ENCODE results near the gene PURA. TPM values are rescaled to one million over a fixed set of nuclear protein-coding genes. Genes with fewer than 3 reads are reported as not detected.

The PURA gene
- total and polyA plus RNA-seq, 2 of the 13 experiments (the other 11 are each of a cell fraction or from before 2014, with no cell fraction given) = 2.0 to 5.0 TPM

DNA sequence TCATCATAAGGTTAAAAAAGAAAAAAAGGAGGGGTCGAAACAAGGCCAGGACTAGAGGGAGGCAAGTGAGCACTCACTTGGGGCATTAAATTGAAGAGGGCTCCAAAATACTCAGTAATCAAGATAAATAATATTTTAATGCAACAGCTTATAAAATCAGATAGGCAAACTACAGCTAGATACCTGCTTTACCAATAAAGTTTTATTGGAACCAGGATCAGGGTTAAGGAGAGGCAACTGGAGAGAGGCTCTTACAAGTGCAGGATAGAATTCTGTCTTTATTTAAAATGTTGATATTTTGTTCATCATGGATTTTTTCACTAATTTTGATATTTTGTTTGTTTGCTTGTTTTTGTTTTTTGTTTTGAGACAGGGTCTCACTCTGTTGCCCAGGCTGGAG is 30.3 kb upstream of the PURA start:
- Histone ChIP-seq H3K36me3 (replicated peaks in 1 of 2; ENCODE audit: control insufficient read depth in 1 of 2, insufficient read depth in 2 of 2, low read length in 2 of 2) (no peaks in the 10 kb centered on the region), H2AFZ (ENCODE audit: low read length) (no peak overlapping the region), H3K9me3 (ENCODE audit: low read length) (no peaks in the 10 kb centered on the region), H4K20me1 (ENCODE audit: insufficient read depth, low read length) (no peaks in the 10 kb centered on the region), H3K4me3 (replicated peaks in 1 of 3; ENCODE audit: insufficient read depth in 1 of 3, low read depth in 2 of 3, low read length in 3 of 3) (no peak overlapping the region), H3K4me1 (ENCODE audit: insufficient read depth, low read length) (no peaks in the 10 kb centered on the region), H3K27me3 (ENCODE audit: control insufficient read depth in 1 of 2, insufficient read depth in 2 of 2, low read length in 2 of 2) (peaks cover 0 to 4% of the 10 kb centered on the region in 2 experiments; a peak in 1 of 5 replicates), H3K9ac (ENCODE audit: insufficient read depth, low read depth, low read length) (no peak overlapping the region), H3K4me2 (ENCODE audit: low read depth, low read length) (no peak overlapping the region), H3K27ac (ENCODE audit: extremely low read length, insufficient read depth, low read length) (no peak overlapping the region), H3K79me2 (ENCODE audit: insufficient read depth, low read length) (no peaks in the 10 kb centered on the region)
- POLR2A ChIA-PET = no interaction called here
- ATAC-seq (no peak), FAIRE-seq (no peak), DNase-seq (ENCODE audit: low spot score) (no peak)
- TF ChIP-seq ZNF3 (CRISPR knock-in tag; IDR thresholded peaks at IDR 0.05) (no peak), SMAD9 (CRISPR knock-in tag; IDR thresholded peaks at IDR 0.05) (no peak)
- 23% methylated on average over 1 of the region's 1 CpG for WGBS (ENCODE audit: low lambda C conversion rate)
- in situ Hi-C loops (cut with HindIII; ENCODE audit: extremely low pct_ligation_motif_present, low pct_unique_long_range_greater_than_20kb) = no loop called here
- intact Hi-C loops (cut with micrococcal nuclease; ENCODE audit: unreplicated experiment) = no loop called here
- BruUV-seq (replicated peaks) = no TSS peak
- CTCF ChIA-PET (ENCODE audit: low intra/inter-chr PET ratio, low total read pairs) = no interaction called here

DNA sequence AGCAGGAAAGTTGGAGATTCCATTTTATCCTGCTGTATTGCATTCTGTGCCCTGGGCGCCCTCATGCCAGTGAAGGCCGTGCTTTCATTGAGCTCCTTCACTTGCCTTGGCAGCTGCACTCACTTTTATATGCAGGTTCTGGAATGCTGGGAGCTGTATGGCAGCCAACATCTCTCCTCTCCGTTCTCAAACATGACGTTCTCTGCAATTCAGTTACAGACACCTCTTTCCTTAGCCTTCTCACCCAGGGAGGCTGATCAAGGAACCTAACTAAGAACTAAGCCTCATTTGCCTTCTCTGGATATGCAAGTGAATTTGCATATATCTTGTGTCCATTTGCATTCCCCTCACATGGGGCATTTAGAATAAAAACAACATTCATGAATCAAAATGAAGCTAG is 29.4 kb upstream of the PURA start:
- Histone ChIP-seq H3K4me2 (ENCODE audit: low read depth, low read length) (no peak overlapping the region), H4K20me1 (ENCODE audit: insufficient read depth, low read length) (no peaks in the 10 kb centered on the region), H3K36me3 (replicated peaks in 1 of 2; ENCODE audit: control insufficient read depth in 1 of 2, insufficient read depth in 2 of 2, low read length in 2 of 2) (no peaks in the 10 kb centered on the region), H3K4me1 (ENCODE audit: insufficient read depth, low read length) (no peaks in the 10 kb centered on the region), H3K27ac (ENCODE audit: extremely low read length, insufficient read depth, low read length) (no peak overlapping the region), H3K27me3 (ENCODE audit: control insufficient read depth in 1 of 2, insufficient read depth in 2 of 2, low read length in 2 of 2) (peaks cover 0 to 4% of the 10 kb centered on the region in 2 experiments; a peak in 1 of 5 replicates), H3K9me3 (ENCODE audit: low read length) (peaks cover under 1% of the 10 kb centered on the region; the same call in 1 of the 2 replicates), H3K9ac (ENCODE audit: insufficient read depth, low read depth, low read length) (no peak overlapping the region), H2AFZ (ENCODE audit: low read length) (no peak overlapping the region), H3K79me2 (ENCODE audit: insufficient read depth, low read length) (no peaks in the 10 kb centered on the region), H3K4me3 (replicated peaks in 1 of 3; ENCODE audit: insufficient read depth in 1 of 3, low read depth in 2 of 3, low read length in 3 of 3) (no peak overlapping the region)
- CTCF ChIA-PET (ENCODE audit: low intra/inter-chr PET ratio, low total read pairs) = no interaction called here
- FAIRE-seq = no peak
- WGBS (ENCODE audit: low lambda C conversion rate) = 35% methylated on average over 4 of the region's 4 CpGs
- POLR2A ChIA-PET = no interaction called here
- BruUV-seq (replicated peaks) = no TSS peak
- ATAC-seq = no peak
- TF ChIP-seq ZNF777 (CRISPR knock-in tag; IDR thresholded peaks at IDR 0.05) (no peak), RELA (CRISPR knock-in tag; IDR thresholded peaks at IDR 0.05) (no peak), SKI (IDR thresholded peaks at IDR 0.05; ENCODE audit: partially characterized antibody) (no peak), SIX1 (CRISPR knock-in tag; IDR thresholded peaks at IDR 0.05; ENCODE audit: borderline replicate concordance) (no peak), PCBP1 (IDR thresholded peaks at IDR 0.05; ENCODE audit: borderline replicate concordance, low read depth, low read length) (no peak), HNRNPLL (IDR thresholded peaks at IDR 0.05; ENCODE audit: low read depth, low read length, poor library complexity, severe bottlenecking) (no peak), JARID2 (CRISPR knock-in tag; IDR thresholded peaks at IDR 0.05; ENCODE audit: insufficient replicate concordance) (no peak), PHF20 (CRISPR knock-in tag; IDR thresholded peaks at IDR 0.05) (no peak), PBX3 (CRISPR knock-in tag; IDR thresholded peaks at IDR 0.05; ENCODE audit: borderline replicate concordance) (no peak), MAF1 (CRISPR knock-in tag; IDR thresholded peaks at IDR 0.05; ENCODE audit: borderline replicate concordance) (no peak), PITX1 (CRISPR knock-in tag; IDR thresholded peaks at IDR 0.05) (no peak), HES4 (CRISPR knock-in tag; IDR thresholded peaks at IDR 0.05; ENCODE audit: borderline replicate concordance) (no peak), YEATS4 (CRISPR knock-in tag; IDR thresholded peaks at IDR 0.05; ENCODE audit: borderline replicate concordance) (no peak), GPN1 (CRISPR knock-in tag; IDR thresholded peaks at IDR 0.05; ENCODE audit: borderline replicate concordance) (no peak)
- TF ChIP-seq, protein P1, sequence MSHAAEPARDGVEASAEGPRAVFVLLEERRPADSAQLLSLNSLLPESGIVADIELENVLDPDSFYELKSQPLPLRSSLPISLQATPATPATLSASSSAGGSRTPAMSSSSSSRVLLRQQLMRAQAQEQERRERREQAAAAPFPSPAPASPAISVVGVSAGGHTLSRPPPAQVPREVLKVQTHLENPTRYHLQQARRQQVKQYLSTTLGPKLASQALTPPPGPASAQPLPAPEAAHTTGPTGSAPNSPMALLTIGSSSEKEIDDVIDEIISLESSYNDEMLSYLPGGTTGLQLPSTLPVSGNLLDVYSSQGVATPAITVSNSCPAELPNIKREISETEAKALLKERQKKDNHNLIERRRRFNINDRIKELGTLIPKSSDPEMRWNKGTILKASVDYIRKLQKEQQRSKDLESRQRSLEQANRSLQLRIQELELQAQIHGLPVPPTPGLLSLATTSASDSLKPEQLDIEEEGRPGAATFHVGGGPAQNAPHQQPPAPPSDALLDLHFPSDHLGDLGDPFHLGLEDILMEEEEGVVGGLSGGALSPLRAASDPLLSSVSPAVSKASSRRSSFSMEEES (CRISPR knock-in tag; IDR thresholded peaks at IDR 0.05) = no peak
- TF ChIP-seq, protein P2, sequence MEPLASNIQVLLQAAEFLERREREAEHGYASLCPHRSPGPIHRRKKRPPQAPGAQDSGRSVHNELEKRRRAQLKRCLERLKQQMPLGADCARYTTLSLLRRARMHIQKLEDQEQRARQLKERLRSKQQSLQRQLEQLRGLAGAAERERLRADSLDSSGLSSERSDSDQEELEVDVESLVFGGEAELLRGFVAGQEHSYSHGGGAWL (CRISPR knock-in tag; IDR thresholded peaks at IDR 0.05) = no peak
- intact Hi-C loops (cut with micrococcal nuclease; ENCODE audit: unreplicated experiment) = no loop called here
- in situ Hi-C loops (cut with HindIII; ENCODE audit: extremely low pct_ligation_motif_present, low pct_unique_long_range_greater_than_20kb) = no loop called here
- no peak for DNase-seq (ENCODE audit: low spot score)
